ENCODE data around the gene GBX2. TPM values are rescaled to one million over a fixed set of nuclear protein-coding genes. Genes with fewer than 3 reads are reported as not detected.

The GBX2 gene
- total RNA-seq, 1 experiment from 2014 or later: 25.6 TPM

GRCh38 chr2:236156860-236157194 lies 11.4 kb downstream of the GBX2 start:
- Mint-ChIP-seq H3K27ac (no peak overlapping the region), H3K4me1 (peaks cover 31% of the 10 kb centered on the region), H3K36me3 (peaks cover 12% of the 10 kb centered on the region), H3K9me3 (peaks cover 18% of the 10 kb centered on the region), H3K4me3 (no peak overlapping the region), H3K27me3 (ENCODE audit: low read depth) (peaks cover 79% of the 10 kb centered on the region)
- no peak for ATAC-seq
- TF ChIP-seq ERG (CRISPR knock-in tag; IDR thresholded peaks at IDR 0.05) (no peak), TP53 (CRISPR knock-in tag; IDR thresholded peaks at IDR 0.05) (no peak), ZNF317 (CRISPR knock-in tag; IDR thresholded peaks at IDR 0.05; ENCODE audit: borderline replicate concordance, low read depth) (no peak), NFYB (CRISPR knock-in tag; conservative IDR thresholded peaks at IDR 0.05; ENCODE audit: low read depth) (no peak), RORB (CRISPR knock-in tag; IDR thresholded peaks at IDR 0.05) (no peak)
- CTCF ChIA-PET: interaction anchor here (1.1 kb wide), 1 partner anchor 21 kb away, joined by 5 read pairs; no protein-coding TSS in a partner anchor
- DNase-seq (ENCODE audit: low spot score): no peak
- POLR2A ChIA-PET: no interaction called here

DNA sequence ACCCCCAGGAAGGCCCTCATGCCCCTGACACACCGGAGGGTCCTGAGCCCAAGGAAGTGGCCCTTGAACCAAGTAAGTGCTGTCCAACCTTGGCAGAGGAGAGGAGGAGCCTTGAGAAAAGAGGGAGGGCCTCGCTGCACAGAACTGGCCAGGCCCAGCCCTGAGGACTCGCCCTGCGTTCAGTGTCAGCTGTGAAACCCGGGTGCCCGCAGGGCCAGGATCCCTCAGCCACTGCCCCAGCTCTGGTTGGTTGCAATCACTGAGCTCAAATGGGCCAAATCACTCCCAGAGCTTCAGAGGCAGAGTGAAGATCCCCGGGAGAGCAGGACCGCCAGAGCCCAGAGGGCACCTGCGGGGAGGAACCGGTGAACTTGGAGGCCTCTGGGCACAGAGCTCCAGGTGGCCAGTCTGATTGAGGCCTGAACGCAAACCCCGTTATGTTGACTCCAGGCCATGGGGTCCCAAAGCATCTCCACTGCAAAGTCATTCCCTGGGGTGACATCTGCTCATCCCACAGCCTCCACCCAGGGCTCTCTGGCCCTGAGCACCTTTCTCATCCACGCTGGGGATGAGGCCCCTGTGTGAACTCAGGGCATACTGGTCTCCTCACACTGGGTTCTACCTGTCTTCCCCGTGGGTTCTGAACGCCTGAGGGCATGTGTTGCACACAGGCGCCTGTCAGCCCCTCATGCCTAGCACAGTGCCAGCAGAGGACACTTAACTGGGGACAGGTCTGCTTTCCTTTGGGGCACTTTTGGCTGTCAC lies 11.9 kb downstream of the GBX2 start:
- POLR2A ChIA-PET: interaction anchor here (0.6 kb wide), 1 partner anchor 77 kb away, joined by 6 read pairs; no protein-coding TSS in a partner anchor
- ATAC-seq: no peak
- Mint-ChIP-seq H3K9me3 (peaks cover 19% of the 10 kb centered on the region), H3K4me1 (peaks cover 25% of the 10 kb centered on the region), H3K27me3 (ENCODE audit: low read depth) (peaks cover 74% of the 10 kb centered on the region), H3K27ac (no peak overlapping the region), H3K4me3 (no peak overlapping the region), H3K36me3 (peaks cover 12% of the 10 kb centered on the region)
- TF ChIP-seq ZNF423 (CRISPR knock-in tag; IDR thresholded peaks at IDR 0.05): no peak
- no peak for TF ChIP-seq MLX (CRISPR knock-in tag; IDR thresholded peaks at IDR 0.05)
- no peak for TF ChIP-seq ZNF317 (CRISPR knock-in tag; IDR thresholded peaks at IDR 0.05; ENCODE audit: borderline replicate concordance, low read depth)
- no peak for TF ChIP-seq JUN (CRISPR knock-in tag; IDR thresholded peaks at IDR 0.05)
- no peak for TF ChIP-seq AFF4 (CRISPR knock-in tag; IDR thresholded peaks at IDR 0.05; ENCODE audit: borderline replicate concordance)
- no peak for TF ChIP-seq MYBL2 (CRISPR knock-in tag; IDR thresholded peaks at IDR 0.05)
- no peak for TF ChIP-seq MXD4 (CRISPR knock-in tag; IDR thresholded peaks at IDR 0.05; ENCODE audit: borderline replicate concordance)
- no peak for TF ChIP-seq FOXP1 (CRISPR knock-in tag; IDR thresholded peaks at IDR 0.05; ENCODE audit: borderline replicate concordance)
- TF ChIP-seq, protein P1, sequence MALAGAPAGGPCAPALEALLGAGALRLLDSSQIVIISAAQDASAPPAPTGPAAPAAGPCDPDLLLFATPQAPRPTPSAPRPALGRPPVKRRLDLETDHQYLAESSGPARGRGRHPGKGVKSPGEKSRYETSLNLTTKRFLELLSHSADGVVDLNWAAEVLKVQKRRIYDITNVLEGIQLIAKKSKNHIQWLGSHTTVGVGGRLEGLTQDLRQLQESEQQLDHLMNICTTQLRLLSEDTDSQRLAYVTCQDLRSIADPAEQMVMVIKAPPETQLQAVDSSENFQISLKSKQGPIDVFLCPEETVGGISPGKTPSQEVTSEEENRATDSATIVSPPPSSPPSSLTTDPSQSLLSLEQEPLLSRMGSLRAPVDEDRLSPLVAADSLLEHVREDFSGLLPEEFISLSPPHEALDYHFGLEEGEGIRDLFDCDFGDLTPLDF (CRISPR knock-in tag; IDR thresholded peaks at IDR 0.05): no peak
- no peak for TF ChIP-seq SP1 (CRISPR knock-in tag; conservative IDR thresholded peaks at IDR 0.05)
- no peak for DNase-seq (ENCODE audit: low spot score)
- CTCF ChIA-PET: interaction anchor here (1.1 kb wide), 1 partner anchor 21 kb away, joined by 5 read pairs; no protein-coding TSS in a partner anchor

GRCh38 chr2:236155406-236155805 lies 12.8 kb downstream of the GBX2 start:
- POLR2A ChIA-PET: no interaction called here
- peaks cover 72% of the 10 kb centered on the region for H3K27me3 Mint-ChIP-seq (ENCODE audit: low read depth)
- CTCF ChIA-PET: no interaction called here
- peaks cover 26% of the 10 kb centered on the region for H3K9me3 Mint-ChIP-seq
- ATAC-seq: no peak
- H3K4me3 Mint-ChIP-seq: no peak overlapping the region
- H3K4me1 Mint-ChIP-seq: peaks cover 18% of the 10 kb centered on the region
- no peak overlapping the region for H3K27ac Mint-ChIP-seq
- no peak for DNase-seq (ENCODE audit: low spot score)
- peaks cover 12% of the 10 kb centered on the region for H3K36me3 Mint-ChIP-seq
- TF ChIP-seq NR1H2 (CRISPR knock-in tag; IDR thresholded peaks at IDR 0.05) (no peak), NR2C2 (CRISPR knock-in tag; IDR thresholded peaks at IDR 0.05) (no peak), MYBL2 (CRISPR knock-in tag; IDR thresholded peaks at IDR 0.05) (no peak), NR3C1 (CRISPR knock-in tag; conservative IDR thresholded peaks at IDR 0.05; ENCODE audit: low read depth) (no peak), CTCF (IDR thresholded peaks at IDR 0.05) (no peak), ZNF396 (CRISPR knock-in tag; IDR thresholded peaks at IDR 0.05; ENCODE audit: borderline replicate concordance) (no peak), ZNF232 (CRISPR knock-in tag; IDR thresholded peaks at IDR 0.05) (no peak)

All from WTC11 (cell line).